ENCODE data around the gene IL37. TPM values are rescaled to one million over a fixed set of nuclear protein-coding genes. Genes with fewer than 3 reads are reported as not detected.

Gene IL37
- total and polyA plus RNA-seq, 8 donors: not detected

- no peaks in the 10 kb centered on the region for H3K27me3 ChIP-seq
- ATAC-seq (no peak), DNase-seq (no peak), FAIRE-seq (no peak)
- H3K4me3 ChIP-seq: no peak overlapping the region
- intact Hi-C loops (cut with DNase I): no loop called here
- H3K9me3 ChIP-seq: no peaks in the 10 kb centered on the region
- no peaks in the 10 kb centered on the region for H3K4me1 ChIP-seq
- WGBS, 2 donors: 89 to 94% methylated on average over 6 of the region's 6 CpGs
- no peak overlapping the region for H3K27ac ChIP-seq
- no peak for TF ChIP-seq CTCF (IDR thresholded peaks at IDR 0.05)
- H3K36me3 ChIP-seq: no peaks in the 10 kb centered on the region
Observed at GRCh38 chr2:112877423-112877822, 33.5 kb upstream of the IL37 start.

- intact Hi-C loops (cut with DNase I): no loop called here
- no peak overlapping the region for H3K4me3 ChIP-seq
- no peak for TF ChIP-seq CTCF (IDR thresholded peaks at IDR 0.05)
- DNase-seq (no peak), ATAC-seq (no peak), FAIRE-seq (no peak)
- H3K9me3 ChIP-seq: no peaks in the 10 kb centered on the region
- WGBS, 2 donors: 82 to 96% methylated on average over 6 of the region's 6 CpGs
- H3K27ac ChIP-seq: no peak overlapping the region
- H3K27me3 ChIP-seq: no peaks in the 10 kb centered on the region
- H3K36me3 ChIP-seq: no peaks in the 10 kb centered on the region
- H3K4me1 ChIP-seq: no peaks in the 10 kb centered on the region
Observed at GRCh38 chr2:112879491-112880041, 31.4 kb upstream of the IL37 start.

GRCh38 chr2:112880091-112880531, 30.9 kb upstream of the IL37 start:
- no peak overlapping the region for H3K4me3 ChIP-seq
- ATAC-seq (no peak), DNase-seq (no peak), FAIRE-seq (no peak)
- WGBS, 2 donors: 83% methylated on average over 5 of the region's 5 CpGs
- no peaks in the 10 kb centered on the region for H3K36me3 ChIP-seq
- no peaks in the 10 kb centered on the region for H3K9me3 ChIP-seq
- no peak for TF ChIP-seq CTCF (IDR thresholded peaks at IDR 0.05)
- intact Hi-C loops (cut with DNase I): no loop called here
- no peaks in the 10 kb centered on the region for H3K4me1 ChIP-seq
- no peaks in the 10 kb centered on the region for H3K27me3 ChIP-seq
- no peak overlapping the region for H3K27ac ChIP-seq

- 60 to 66% methylated on average over 7 of the region's 7 CpGs for WGBS, 2 donors
- FAIRE-seq: no peak
- Histone ChIP-seq H3K27me3 (no peaks in the 10 kb centered on the region), H3K27ac (no peak overlapping the region), H3K36me3 (no peaks in the 10 kb centered on the region), H3K9me3 (no peaks in the 10 kb centered on the region), H3K4me3 (no peak overlapping the region), H3K4me1 (no peaks in the 10 kb centered on the region)
- no peak for DNase-seq
- TF ChIP-seq CTCF (IDR thresholded peaks at IDR 0.05): no peak
- intact Hi-C loops (cut with DNase I): no loop called here
- ATAC-seq: no peak
Observed at GRCh38 chr2:112880696-112881095, 30.3 kb upstream of the IL37 start.

- 63 to 75% methylated on average over 5 of the region's 5 CpGs for WGBS, 2 donors
- ATAC-seq: peak in 2 of 4 donors; percentile 48 to 71
Observed at GRCh38 chr2:112881217-112881985, 29.6 kb upstream of the IL37 start.

More at GRCh38 chr2:112881217-112881985, 29.6 kb upstream of the IL37 start:
- DNase-seq (no peak), FAIRE-seq (no peak)
- Histone ChIP-seq H3K36me3 (no peaks in the 10 kb centered on the region), H3K27ac (no peak overlapping the region), H3K4me3 (no peak overlapping the region), H3K4me1 (no peaks in the 10 kb centered on the region), H3K9me3 (no peaks in the 10 kb centered on the region), H3K27me3 (no peaks in the 10 kb centered on the region)
- intact Hi-C loops (cut with DNase I): no loop called here
- TF ChIP-seq CTCF (IDR thresholded peaks at IDR 0.05): no peak
